Stimulated activated CD8-positive, alpha-beta memory T cell treated with anti-CD3 and anti-CD28 coated beads, Interleukin-12 subunit alpha, Interleukin-12 subunit beta, amount 100 ng/mL, for 24 hours (primary cell): ENCODE results near the gene SAMD1.
"Not testable (repeated sequence)": the region's sequence is repeated elsewhere in the genome, so short reads cannot be mapped to it uniquely, and the experiment has no call there.

Source experiments
- DNase-seq: peaks from one replicate; pipeline ENCODE4 v3.0.0-alpha.2; 2020; ENCODE audit errors: extremely low read depth

The SAMD1 gene

GRCh38 chr19:14061081-14061749, 29.3 kb downstream of the SAMD1 start:
- no peak for DNase-seq

- no peak for DNase-seq
Measured at GRCh38 chr19:14059652-14060155, 30.8 kb downstream of the SAMD1 start.

GRCh38 chr19:14059093-14059480, 31.5 kb downstream of the SAMD1 start:
- no peak for DNase-seq

GRCh38 chr19:14058182-14059092, 32.1 kb downstream of the SAMD1 start:
- no peak for DNase-seq

- DNase-seq = no peak
Measured at GRCh38 chr19:14056741-14057356, 33.7 kb downstream of the SAMD1 start.

- no peak for DNase-seq
Measured at GRCh38 chr19:14056069-14056666, 34.4 kb downstream of the SAMD1 start.

- no peak for DNase-seq
Measured at GRCh38 chr19:14055396-14055795, 35.2 kb downstream of the SAMD1 start.

- no peak for DNase-seq
Measured at GRCh38 chr19:14054721-14055120, 35.8 kb downstream of the SAMD1 start.

GRCh38 chr19:14054099-14054498, 36.5 kb downstream of the SAMD1 start:
- no peak for DNase-seq

- no peak for DNase-seq
Measured at GRCh38 chr19:14053500-14053899, 37.1 kb downstream of the SAMD1 start.

GRCh38 chr19:14053032-14053431, 37.5 kb downstream of the SAMD1 start:
- no peak for DNase-seq

- no peak for DNase-seq
Measured at GRCh38 chr19:14052470-14052869, 38.1 kb downstream of the SAMD1 start.

GRCh38 chr19:14051980-14052379, 38.6 kb downstream of the SAMD1 start:
- no peak for DNase-seq

- not testable (repeated sequence) for DNase-seq
Measured at GRCh38 chr19:14050961-14051360, 39.6 kb downstream of the SAMD1 start.

- no peak for DNase-seq
Measured at GRCh38 chr19:14050512-14050911, 40.0 kb downstream of the SAMD1 start.

GRCh38 chr19:14048443-14049153, 42.0 kb downstream of the SAMD1 start:
- no peak for DNase-seq

GRCh38 chr19:14047866-14048265, 42.7 kb downstream of the SAMD1 start:
- DNase-seq = not testable (repeated sequence)

GRCh38 chr19:14042659-14043608, 47.6 kb downstream of the SAMD1 start:
- not testable (repeated sequence) for DNase-seq

GRCh38 chr19:14039181-14039580, 51.4 kb downstream of the SAMD1 start:
- DNase-seq = no peak
